GM19467 (cell line): ENCODE measurements around the gene ATP1B2.

ENCODE experiments used
- ATAC-seq: cut with Tn5 transposase; IDR thresholded peaks from one replicate; pipeline ENCODE4 v1.9.1; 2021; ENCODE audit warnings: mild to moderate bottlenecking, moderate library complexity; ENCODE audit not compliant: unreplicated experiment

ATP1B2 gene

DNA sequence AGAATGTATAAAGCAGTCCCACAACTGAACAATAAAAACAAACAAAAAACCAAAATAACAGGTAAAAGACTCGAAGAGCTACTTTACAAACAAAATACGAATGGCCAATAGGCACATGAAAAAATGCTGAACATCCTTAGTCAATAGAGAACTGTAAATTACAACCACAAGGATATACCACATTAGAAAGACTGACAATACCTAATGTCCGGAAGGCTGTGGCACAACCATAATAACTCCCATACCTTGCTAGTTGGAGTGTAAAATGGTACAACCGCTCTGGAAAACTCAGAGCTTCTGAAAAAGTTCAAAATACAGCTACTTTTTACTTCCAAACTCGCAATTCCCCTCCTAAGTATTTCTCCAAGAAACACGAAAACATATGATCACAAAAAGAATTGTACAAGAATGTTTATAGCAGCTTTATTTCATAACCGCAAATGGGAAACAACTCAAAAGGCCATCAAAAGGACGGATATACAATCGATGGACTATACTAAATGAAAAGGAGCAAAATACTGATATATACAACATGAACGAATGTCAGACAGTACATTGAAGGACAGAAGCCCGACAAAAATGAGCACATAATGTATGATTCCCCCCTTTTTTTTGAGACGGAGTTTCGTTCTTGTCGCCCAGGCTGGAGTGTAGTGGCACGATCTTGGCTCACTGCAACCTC is 34.3 kb downstream of the ATP1B2 start:
- no peak for ATAC-seq

- peak; percentile 41 for ATAC-seq
These were observed 35.0 kb downstream of the ATP1B2 start for GRCh38 chr17:7685533-7686221.

DNA sequence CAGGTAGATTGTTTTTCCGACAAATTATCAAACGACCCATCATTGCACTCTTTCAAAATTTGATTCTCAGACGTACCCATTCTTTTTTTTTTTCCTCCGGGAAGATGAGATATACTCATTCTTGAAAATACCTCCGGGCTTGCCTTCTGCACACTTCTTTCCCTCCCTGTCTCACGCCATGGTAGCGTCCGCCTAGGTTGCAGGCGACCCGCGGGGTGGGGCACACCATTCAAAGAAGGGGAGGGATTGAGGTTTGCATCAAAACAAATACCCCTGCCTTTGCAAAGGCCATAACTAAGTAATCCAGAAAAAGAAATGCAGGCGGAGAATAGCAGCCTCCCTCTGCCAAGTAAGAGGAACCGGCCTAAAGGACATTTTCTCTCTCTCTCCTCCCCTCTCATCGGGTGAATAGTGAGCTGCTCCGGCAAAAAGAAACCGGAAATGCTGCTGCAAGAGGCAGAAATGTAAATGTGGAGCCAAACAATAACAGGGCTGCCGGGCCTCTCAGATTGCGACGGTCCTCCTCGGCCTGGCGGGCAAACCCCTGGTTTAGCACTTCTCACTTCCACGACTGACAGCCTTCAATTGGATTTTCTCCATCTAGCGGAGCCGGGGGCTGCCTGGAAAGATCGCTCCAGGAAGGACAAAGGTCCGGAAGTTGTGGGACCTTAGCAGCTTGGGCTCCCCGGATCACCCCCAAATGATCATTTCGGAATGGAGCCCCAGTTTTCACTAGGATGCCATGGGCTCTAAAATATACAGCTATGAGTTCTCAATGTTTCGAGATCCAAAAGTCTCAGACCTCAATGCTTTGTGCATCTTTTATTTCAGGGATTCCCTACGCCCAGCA is 35.7 kb downstream of the ATP1B2 start:
- ATAC-seq = peak; percentile 36

DNA sequence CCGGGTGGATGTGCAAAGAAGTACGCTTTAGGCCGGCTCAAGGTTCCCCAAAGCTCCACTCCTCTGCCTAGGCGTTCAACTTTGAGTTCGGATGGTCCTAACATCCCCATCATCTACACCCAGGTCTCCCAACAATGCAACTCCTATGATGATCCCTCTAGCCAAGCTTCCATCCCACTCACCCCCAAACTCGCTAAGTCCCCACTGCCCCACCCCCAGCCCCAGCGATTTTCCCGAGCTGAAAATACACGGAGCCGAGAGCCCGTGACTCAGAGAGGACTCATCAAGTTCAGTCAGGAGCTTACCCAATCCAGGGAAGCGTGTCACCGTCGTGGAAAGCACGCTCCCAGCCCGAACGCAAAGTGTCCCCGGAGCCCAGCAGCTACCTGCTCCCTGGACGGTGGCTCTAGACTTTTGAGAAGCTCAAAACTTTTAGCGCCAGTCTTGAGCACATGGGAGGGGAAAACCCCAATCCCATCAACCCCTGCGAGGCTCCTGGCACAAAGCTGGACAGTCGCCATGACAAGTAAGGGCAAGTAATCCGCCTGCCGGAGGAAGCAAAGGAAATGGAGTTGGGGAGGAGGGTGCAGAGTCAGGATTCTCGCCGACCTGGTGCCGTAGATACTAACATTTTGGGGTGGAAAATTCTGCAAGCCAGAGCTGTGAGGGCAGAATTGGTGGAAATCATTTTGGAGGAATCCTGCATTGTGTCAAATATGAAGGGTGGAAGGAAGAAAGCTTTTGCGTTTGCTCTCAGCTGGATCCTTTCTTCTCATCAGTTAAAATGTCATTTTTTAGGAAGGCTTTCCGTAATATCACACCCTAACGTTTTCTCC is 36.6 kb downstream of the ATP1B2 start, which contains the start of gene TP53:
TP53 (minus strand) TSS at position 419 of the 836 bp plus-strand sequence. CDS start 10,896 bp downstream, outside the sequence.
- no peak for ATAC-seq

DNA sequence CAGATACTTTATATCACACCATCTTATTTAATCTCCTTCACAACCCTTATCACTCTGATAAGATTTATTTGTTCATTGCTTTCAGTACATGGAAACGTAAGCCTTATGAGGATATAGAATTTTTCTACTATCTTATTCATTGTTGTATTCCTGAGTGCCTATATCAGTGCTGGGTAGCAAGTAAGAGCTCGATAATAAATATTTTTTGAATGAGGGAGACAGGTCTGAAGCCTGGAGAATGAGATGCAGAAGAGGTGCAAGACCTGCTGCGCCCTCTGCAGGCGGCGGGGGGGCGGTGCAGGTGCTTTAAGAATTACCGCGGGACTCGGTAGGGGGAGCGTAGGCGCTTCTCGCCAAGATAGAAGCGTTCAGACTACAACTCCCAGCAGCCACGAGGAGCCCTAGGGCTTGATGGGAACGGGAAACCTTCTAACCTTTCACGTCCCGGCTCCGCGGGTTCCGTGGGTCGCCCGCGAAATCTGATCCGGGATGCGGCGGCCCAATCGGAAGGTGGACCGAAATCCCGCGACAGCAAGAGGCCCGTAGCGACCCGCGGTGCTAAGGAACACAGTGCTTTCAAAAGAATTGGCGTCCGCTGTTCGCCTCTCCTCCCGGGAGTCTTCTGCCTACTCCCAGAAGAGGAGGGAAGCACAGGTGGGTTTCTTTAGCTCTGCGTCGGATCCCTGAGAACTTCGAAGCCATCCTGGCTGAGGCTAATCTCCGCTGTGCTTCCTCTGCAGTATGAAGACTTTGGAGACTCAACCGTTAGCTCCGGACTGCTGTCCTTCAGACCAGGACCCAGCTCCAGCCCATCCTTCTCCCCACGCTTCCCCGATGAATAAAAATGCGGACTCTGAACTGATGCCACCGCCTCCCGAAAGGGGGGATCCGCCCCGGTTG is 37.4 kb downstream of the ATP1B2 start, which contains the start of gene WRAP53:
WRAP53 (plus strand) TSS at position 570 of the 900 bp plus-strand sequence; CDS start at position 742, 172 bp downstream.
- peak; percentile 69 for ATAC-seq

DNA sequence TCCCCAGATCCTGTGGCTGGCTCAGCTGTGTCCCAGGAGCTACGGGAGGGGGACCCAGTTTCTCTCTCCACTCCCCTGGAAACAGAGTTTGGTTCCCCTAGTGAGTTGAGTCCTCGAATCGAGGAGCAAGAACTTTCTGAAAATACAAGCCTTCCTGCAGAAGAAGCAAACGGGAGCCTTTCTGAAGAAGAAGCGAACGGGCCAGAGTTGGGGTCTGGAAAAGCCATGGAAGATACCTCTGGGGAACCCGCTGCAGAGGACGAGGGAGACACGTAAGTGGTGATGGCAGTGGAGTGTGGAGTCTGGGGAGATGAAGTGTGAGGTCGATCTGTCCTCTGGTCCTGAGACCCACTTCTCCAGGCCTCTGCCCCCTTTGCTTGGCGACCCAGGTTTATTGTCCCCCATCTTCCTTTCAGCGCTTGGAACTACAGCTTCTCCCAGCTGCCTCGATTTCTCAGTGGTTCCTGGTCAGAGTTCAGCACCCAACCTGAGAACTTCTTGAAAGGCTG is 38.1 kb downstream of the ATP1B2 start:
- no peak for ATAC-seq

DNA sequence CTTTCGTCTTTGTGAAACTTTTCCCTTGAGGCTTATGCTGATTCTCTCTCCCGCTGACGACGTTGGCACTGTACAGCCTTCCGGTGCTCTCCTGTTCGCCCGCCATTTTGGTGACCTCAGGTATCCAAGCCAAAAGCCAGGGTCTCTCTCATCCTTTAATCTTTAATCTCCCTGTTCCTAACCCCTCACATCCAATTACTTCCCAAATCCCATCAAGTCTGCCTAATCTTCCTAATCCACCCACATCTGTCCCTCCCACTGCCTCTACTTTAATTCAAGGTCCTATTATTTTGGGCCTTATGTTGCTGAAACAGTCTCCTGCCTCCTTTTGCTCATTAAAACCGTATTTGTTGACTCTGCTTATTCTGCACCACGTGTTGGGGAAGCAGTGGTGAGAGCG is 44.9 kb downstream of the ATP1B2 start:
- no peak for ATAC-seq

GRCh38 chr17:7697828-7698588 is 47.3 kb downstream of the ATP1B2 start:
- ATAC-seq = no peak

DNA sequence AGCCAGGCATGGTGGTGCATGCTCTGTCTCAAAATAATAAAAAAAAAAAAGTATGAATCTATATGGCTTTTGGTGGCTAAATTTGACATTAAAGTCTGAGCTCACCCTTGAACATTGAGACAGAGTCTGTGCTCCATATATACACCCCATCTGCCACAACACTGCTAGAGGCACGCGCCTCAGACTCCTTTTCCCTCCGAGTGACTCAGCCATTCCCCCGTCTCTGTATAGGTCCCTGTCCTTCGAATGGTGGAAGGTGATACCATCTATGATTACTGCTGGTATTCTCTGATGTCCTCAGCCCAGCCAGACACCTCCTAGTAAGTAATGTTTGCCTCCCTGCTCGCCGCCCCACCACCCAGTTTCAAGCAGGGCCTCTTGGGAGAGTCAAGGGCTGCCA is 49.8 kb downstream of the ATP1B2 start:
- no peak for ATAC-seq

DNA sequence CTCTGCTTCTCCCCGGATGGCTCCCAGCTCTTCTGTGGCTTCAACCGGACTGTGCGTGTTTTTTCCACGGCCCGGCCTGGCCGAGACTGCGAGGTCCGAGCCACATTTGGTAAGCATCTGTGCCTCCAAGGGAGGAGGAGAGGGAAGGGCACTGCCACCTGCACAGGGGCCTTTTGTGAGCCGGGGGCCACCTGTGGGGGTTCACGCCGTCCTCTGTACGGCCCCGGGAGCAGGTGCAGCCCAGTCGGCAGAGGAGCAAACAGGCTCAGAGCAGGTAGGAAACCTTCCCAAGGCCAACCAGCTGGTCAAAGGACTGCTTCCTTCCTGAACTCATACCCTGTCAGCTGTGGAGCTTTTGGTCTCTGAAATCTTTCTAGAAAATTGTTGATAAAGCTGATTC is 51.0 kb downstream of the ATP1B2 start:
- ATAC-seq = no peak

- ATAC-seq = no peak
These were observed 52.0 kb downstream of the ATP1B2 start for GRCh38 chr17:7702776-7703175.

DNA sequence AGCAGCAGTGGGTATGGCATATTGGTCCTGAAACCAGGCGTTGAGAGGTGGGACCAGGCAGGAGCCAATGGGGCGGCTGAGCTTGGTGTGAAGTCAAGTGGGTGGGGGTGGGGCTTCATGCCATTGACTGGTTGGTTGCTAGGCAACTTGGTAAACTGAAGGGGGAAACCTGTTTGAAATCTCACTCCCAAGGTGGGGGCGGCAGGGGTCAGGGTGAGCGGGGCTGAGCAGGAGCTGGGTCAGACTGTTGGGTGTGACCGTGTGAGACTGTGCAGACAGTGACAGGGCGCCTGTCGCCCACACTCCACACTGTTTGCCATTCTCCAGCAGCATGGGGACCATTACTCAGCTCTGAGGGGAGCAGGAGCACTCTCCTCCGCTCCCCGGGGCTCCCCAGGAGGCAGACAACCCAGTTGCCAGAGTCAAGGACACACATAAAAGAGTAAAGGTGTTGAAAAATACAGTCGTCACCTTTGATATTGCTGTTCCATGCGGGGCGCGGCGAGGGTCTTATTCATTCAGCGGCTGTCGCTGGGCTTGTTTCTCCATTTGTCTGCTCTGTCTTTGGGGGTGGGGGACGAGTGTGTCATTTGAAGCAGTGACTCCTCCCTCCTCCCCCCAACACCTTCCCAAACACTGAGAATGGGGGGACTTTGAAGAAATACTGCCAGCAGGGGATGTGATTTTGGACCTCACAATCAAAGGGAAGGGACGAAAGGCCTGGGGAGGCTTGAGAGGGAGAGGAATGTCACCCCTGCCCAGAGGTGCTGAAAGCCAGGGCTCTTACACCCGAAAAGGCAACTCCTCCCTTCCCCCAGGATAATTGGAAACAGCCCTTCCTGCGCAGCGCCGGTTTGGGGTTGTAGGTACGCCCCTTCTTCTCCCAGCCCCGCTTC is 53.1 kb downstream of the ATP1B2 start:
- no peak for ATAC-seq

DNA sequence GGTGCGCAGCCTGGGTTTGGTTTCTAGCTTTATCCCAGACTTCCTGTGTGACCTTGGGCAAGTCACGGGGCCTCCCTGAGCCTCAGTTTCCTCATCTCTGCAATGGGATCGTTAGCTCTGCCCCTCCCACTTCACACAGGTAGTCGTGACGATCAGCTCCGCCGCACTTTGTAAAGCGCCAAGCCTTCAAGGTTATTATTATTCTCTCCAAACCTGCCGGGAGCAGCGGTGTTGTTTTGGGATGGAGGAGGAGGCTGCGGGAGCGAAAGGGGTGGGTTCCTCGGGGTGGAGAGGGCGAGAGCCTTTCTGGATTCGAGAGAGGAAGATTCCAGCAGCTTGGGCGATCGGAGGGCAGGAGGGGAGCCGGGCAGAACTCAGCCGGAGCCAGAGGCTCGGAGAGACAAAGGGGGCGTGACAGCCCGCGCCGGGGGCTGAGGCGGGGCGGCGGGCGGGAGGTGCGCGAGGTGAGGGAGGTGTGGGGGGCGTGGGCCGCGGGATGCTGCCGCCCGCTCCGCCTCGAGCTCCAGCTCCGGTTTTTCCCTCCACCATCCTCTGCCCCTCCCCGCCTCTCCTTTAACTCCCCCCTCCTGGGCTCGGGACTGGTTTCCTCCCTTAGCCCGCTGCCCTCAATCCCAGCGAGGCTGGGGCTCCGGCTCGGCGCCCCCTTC is 54.0 kb downstream of the ATP1B2 start, which contains the start of gene EFNB3:
EFNB3 (plus strand) TSS at position 602 of the 668 bp plus-strand sequence. CDS start 397 bp downstream, outside the sequence.
- no peak for ATAC-seq

- no peak for ATAC-seq
These were observed 54.8 kb downstream of the ATP1B2 start for GRCh38 chr17:7705269-7706255.

DNA sequence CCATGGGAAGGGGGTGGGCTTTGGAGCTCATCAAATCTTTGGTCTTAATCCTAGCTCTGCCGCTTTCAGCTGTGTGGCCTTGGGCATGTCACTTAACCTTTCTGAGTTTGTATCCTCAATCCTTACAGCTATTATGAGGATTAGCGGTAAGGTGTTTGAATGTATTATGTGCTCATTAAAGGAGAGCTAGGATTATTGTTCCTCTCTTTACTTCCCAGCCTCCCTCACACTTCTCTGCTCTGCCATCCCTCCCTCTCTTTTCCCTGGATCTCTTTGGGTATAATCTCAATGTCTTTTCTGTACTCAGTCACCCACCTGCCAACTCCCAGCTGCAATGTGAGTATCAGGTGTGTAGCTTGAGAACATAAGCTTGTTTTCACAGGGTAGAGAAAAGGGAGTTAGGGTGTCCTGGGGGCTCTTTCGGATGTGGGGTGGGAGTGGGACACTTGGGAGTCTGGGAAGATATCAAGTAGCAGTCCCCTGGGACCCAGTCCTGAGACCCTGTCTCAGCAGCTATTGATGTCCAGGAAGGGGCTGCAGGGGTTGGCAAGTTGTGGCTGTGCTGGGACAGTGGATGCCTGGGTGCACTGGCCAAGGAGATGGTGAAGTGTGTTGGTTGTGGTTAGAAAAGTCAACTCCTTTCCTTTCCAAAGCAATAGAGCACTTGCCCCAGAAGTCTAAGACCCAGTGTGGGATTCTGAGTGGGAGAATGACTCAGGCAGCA is 56.1 kb downstream of the ATP1B2 start:
- no peak for ATAC-seq
